ENCODE results near the gene APBB2. TPM values are rescaled to one million over a fixed set of nuclear protein-coding genes. Genes with fewer than 3 reads are reported as not detected.

Gene APBB2
- total and polyA plus RNA-seq, 2 of the 4 experiments (the other 2 are of a cell fraction) = 47.9 to 75.5 TPM

GRCh38 chr4:40831146-40831907 is 383.0 kb downstream of the APBB2 start:
- Histone ChIP-seq H3K14ac (replicated peaks; ENCODE audit: low read depth, low read length) (no peak overlapping the region), H3K9ac (ENCODE audit: low read depth, low read length) (no peak overlapping the region), H3K4me3 (ENCODE audit: insufficient read depth, low read depth, low read length) (no peak overlapping the region), H4K5ac (ENCODE audit: low read depth, low read length) (no peak overlapping the region), H2BK20ac (ENCODE audit: low read depth, low read length) (no peak overlapping the region), H3K18ac (ENCODE audit: low read depth, low read length) (no peak overlapping the region), H3K23ac (ENCODE audit: low read depth, low read length) (no peak overlapping the region), H3K27me3 (ENCODE audit: control insufficient read depth, insufficient read depth, low read length) (no peaks in the 10 kb centered on the region), H3K4me2 (ENCODE audit: low read depth, low read length) (no peak overlapping the region), H3K36me3 (ENCODE audit: control insufficient read depth, insufficient read depth, low read length) (peaks cover 9% of the 10 kb centered on the region; the same call in 1 of the 2 replicates), H2BK120ac (ENCODE audit: low read depth, low read length) (no peak overlapping the region), H3K9me3 (ENCODE audit: control insufficient read depth, insufficient read depth, low read length) (no peaks in the 10 kb centered on the region), H2AFZ (replicated peaks; ENCODE audit: low read length, poor library complexity) (no peak overlapping the region), H3K56ac (ENCODE audit: extremely low read depth, insufficient read depth, low read length) (no peak overlapping the region), H2BK15ac (ENCODE audit: low read depth, low read length) (no peak overlapping the region), H3K27ac (ENCODE audit: insufficient read depth, low read length) (no peak overlapping the region), H4K8ac (ENCODE audit: low read depth in 2 of 2, low read length in 2 of 2) (no peak overlapping the region), H2AK9ac (replicated peaks; ENCODE audit: low read depth, low read length, poor library complexity) (no peak overlapping the region), H3K4me1 (ENCODE audit: control insufficient read depth, insufficient read depth, low read length) (no peaks in the 10 kb centered on the region), H2BK5ac (ENCODE audit: low read depth, low read length, poor library complexity, severe bottlenecking) (no peak overlapping the region), H2AK5ac (ENCODE audit: low read depth, low read length) (no peak overlapping the region), H3K9me1 (ENCODE audit: insufficient read depth, low read length) (peaks cover 13% of the 10 kb centered on the region; the same call in 1 of the 2 replicates), H4K20me1 (ENCODE audit: insufficient read depth, low read length) (no peaks in the 10 kb centered on the region), H3K4ac (ENCODE audit: low read depth, low read length) (no peak overlapping the region), H3K79me1 (ENCODE audit: low read depth in 1 of 2, low read length in 2 of 2) (no peaks in the 10 kb centered on the region), H4K91ac (ENCODE audit: insufficient read depth, low read depth, low read length) (no peak overlapping the region)
- 70% methylated on average over 14 of the region's 18 CpGs; no CpG with 5 or more reads in 1 of the 2 experiments for WGBS, 2 experiments (ENCODE audit: extremely low coverage in 2 of 2, insufficient read length in 1 of 2)
- in situ Hi-C loops (cut with MboI; ENCODE audit: low sequenced_read_pairs) = no loop called here
- BruUV-seq (replicated peaks) = no TSS peak
- DNase-seq (no peak), ATAC-seq (ENCODE audit: low read depth) (no peak)
- TF ChIP-seq NFE2L2 (IDR thresholded peaks at IDR 0.05; ENCODE audit: low read depth, low read length) = no peak
- dilution Hi-C loops (cut with HindIII; ENCODE audit: low sequenced_read_pairs, unreplicated experiment) = no loop called here
- intact Hi-C loops (cut with micrococcal nuclease) = no loop called here
- CTCF ChIA-PET = interaction anchor here (0.6 kb wide), 1 partner anchor 12 kb away, joined by 5 read pairs; no protein-coding TSS in a partner anchor
- POLR2A ChIA-PET (ENCODE audit: unreplicated experiment) = no interaction called here

Measured in IMR-90 (cell line).